Upper lobe of left lung (tissue), 6 donors: Measurements from ENCODE around the gene NDRG4. TPM values are rescaled to one million over a fixed set of nuclear protein-coding genes. Genes with fewer than 3 reads are reported as not detected.
A peak's percentile ranks its signal among the peaks of the same experiment; 100 is the strongest.

Source experiments
- ATAC-seq, 2 donors: fragments of 200-7000 bp; cut with Tn5 transposase; one replicate each; pipeline ENCODE4 v1.9.1; 2022; ENCODE audit warnings: mild to moderate bottlenecking in 2 of 2, moderate library complexity in 2 of 2; ENCODE audit not compliant: low FRiP score in 2 of 2
- DNase-seq, 2 donors: peaks; one replicate each; pipeline ENCODE4 v3.0.0-alpha.2; 2019 to 2020
- H3K27ac ChIP-seq, 4 donors: fragments of 200-600 bp; sonication (generic); one replicate each; pipeline ENCODE4 v1.5.1; 2016 to 2019
- H3K27me3 ChIP-seq, 4 donors: fragments of 200-600 bp; sonication (generic); one replicate each; pipeline ENCODE4 v1.5.1; 2017 to 2019
- H3K36me3 ChIP-seq, 4 donors: fragments of 200-600 bp; sonication (generic); one replicate each; pipeline ENCODE4 v1.5.1; 2016 to 2019
- H3K4me1 ChIP-seq, 4 donors: fragments of 200-600 bp; sonication (generic); one replicate each; pipeline ENCODE4 v1.5.1; 2018 to 2019
- H3K4me3 ChIP-seq, 4 donors: fragments of 200-600 bp; sonication (generic); one replicate each; pipeline ENCODE4 v1.5.1; 2017 to 2019; ENCODE audit warnings: mild to moderate bottlenecking in 2 of 4, moderate library complexity in 1 of 4
- H3K9me3 ChIP-seq, 4 donors: fragments of 200-600 bp; sonication (generic); one replicate each; pipeline ENCODE4 v1.5.1; 2018 to 2019
- EP300 ChIP-seq, 4 donors: sonication (generic); formaldehyde crosslinking; IDR thresholded peaks; one replicate each; pipeline ENCODE4 v1.5.1; 2017; ENCODE audit warnings: antibody characterized with exemption in 4 of 4, control low read depth in 2 of 4
- POLR2A ChIP-seq, 4 donors: fragments of 450-650 bp; IDR thresholded peaks; one replicate each; pipeline ENCODE4 v1.5.1; 2016 to 2017; ENCODE audit warnings: antibody characterized with exemption in 4 of 4, mild to moderate bottlenecking in 2 of 4
- POLR2AphosphoS5 ChIP-seq, 2 donors: sonication (generic); formaldehyde crosslinking; IDR thresholded peaks; one replicate each; pipeline ENCODE4 v1.5.1; 2017; ENCODE audit warnings: antibody characterized with exemption in 2 of 2
- WGBS, 2 donors: methylation state at CpG; one replicate each; pipeline ENCODE4 v1.1.5; 2017 to 2018; 5-methylcytosine and 5-hydroxymethylcytosine counted together
- total RNA-seq, 6 donors: library from RNA; depleted of rRNA in 4 of 6; stranded (reverse); fragments of >200 nt in 4 of 6; gene quantifications; one replicate each; pipeline versions ENCODE4 v1.1.0 to v1.2.1, GENCODE V29; 2016 to 2021
- TF ChIP-seq, protein P1 (sequence below), 6 experiments: fragments of 450-650 bp in 4 of 6; fragments of 200-600 bp in 2 of 6; sonication (generic) in 2 of 6; IDR thresholded peaks; one replicate each; pipeline ENCODE4 v1.5.1; 2016 to 2019; ENCODE audit warnings: antibody characterized with exemption in 6 of 6
- donor health status: DM: no; HTN: no; CAD: no; lungs with moderate emphysema.
- donor health status: DM: no; HTN: yes; CAD: no; lungs with severe emphysema.

NDRG4 gene
- total RNA-seq, 6 donors from 2014 or later, result 25.1 to 81.0 (median 30.5) TPM

DNA sequence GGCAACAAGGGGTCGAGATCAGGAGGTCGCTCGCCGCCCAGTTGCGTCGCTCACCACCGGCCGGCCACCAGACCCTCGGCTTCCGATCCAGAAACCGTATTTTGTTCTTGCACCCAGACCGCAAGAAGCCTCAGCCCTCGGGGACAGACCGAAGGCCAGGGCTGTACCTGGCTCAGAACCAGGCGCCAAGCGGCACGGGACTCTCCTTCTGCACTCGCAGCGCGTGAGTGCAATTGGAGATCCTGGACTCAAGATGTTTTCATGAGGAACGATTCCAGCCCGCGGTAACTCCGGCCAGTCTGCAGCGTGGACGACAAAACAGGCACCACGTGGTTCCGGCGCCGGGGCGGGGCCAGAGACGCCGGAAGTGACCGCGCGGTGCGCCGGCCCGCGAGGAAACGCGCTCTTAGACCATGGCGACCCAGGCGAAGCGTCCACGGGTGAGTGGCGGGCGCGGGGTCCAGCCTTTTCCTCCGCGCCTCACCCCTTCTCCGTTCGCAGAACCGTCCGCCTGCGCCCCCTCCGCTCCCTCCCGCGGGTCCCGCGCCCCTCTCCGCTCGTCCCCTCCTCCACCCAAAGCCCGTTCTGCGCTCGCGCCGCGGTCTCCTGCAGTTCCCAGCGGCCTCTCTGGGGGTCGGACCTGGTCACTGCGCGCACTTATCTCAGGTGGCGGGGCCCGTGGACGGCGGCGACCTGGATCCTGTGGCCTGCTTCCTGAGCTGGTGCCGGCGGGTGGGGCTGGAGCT lies 15.4 kb downstream of the NDRG4 start, which contains the start of gene SETD6:
SETD6 (plus strand) TSS at position 393 of the 746 bp plus-strand sequence; CDS start at position 414, 21 bp downstream.
- WGBS, 2 donors, result 0 to 1% methylated on average over 2 to 66 of the region's 80 CpGs
- peak; percentile 96 to 97 for ATAC-seq
- peak; percentile 93 to 99 for DNase-seq
- peaks cover 14 to 28% (median 15%) of the 10 kb centered on the region in 4 donors for H3K4me1 ChIP-seq
- peak within 1 kb of the TSS; percentile 54 to 98 (median 92) for H3K4me3 ChIP-seq
- H3K27me3 ChIP-seq, result no peaks in the 10 kb centered on the region
- H3K27ac ChIP-seq, result peak within 1 kb of the TSS; percentile 77 to 80 (median 80)
- no peaks in the 10 kb centered on the region for H3K9me3 ChIP-seq
- H3K36me3 ChIP-seq, result peaks cover 18 to 42% (median 35%) of the 10 kb centered on the region in 4 donors
- peak; percentile 34 to 70 for TF ChIP-seq POLR2AphosphoS5 (IDR thresholded peaks at IDR 0.05)
- peak in 1 of 4 donors; percentile 5 for TF ChIP-seq EP300 (IDR thresholded peaks at IDR 0.05)
- TF ChIP-seq, protein P1, sequence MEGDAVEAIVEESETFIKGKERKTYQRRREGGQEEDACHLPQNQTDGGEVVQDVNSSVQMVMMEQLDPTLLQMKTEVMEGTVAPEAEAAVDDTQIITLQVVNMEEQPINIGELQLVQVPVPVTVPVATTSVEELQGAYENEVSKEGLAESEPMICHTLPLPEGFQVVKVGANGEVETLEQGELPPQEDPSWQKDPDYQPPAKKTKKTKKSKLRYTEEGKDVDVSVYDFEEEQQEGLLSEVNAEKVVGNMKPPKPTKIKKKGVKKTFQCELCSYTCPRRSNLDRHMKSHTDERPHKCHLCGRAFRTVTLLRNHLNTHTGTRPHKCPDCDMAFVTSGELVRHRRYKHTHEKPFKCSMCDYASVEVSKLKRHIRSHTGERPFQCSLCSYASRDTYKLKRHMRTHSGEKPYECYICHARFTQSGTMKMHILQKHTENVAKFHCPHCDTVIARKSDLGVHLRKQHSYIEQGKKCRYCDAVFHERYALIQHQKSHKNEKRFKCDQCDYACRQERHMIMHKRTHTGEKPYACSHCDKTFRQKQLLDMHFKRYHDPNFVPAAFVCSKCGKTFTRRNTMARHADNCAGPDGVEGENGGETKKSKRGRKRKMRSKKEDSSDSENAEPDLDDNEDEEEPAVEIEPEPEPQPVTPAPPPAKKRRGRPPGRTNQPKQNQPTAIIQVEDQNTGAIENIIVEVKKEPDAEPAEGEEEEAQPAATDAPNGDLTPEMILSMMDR (IDR thresholded peaks at IDR 0.05), result peak in 5 of 6 experiments; percentile 10 to 72 (median 42)
- TF ChIP-seq POLR2A (IDR thresholded peaks at IDR 0.05), result peak in 1 of 4 donors; percentile 44

DNA sequence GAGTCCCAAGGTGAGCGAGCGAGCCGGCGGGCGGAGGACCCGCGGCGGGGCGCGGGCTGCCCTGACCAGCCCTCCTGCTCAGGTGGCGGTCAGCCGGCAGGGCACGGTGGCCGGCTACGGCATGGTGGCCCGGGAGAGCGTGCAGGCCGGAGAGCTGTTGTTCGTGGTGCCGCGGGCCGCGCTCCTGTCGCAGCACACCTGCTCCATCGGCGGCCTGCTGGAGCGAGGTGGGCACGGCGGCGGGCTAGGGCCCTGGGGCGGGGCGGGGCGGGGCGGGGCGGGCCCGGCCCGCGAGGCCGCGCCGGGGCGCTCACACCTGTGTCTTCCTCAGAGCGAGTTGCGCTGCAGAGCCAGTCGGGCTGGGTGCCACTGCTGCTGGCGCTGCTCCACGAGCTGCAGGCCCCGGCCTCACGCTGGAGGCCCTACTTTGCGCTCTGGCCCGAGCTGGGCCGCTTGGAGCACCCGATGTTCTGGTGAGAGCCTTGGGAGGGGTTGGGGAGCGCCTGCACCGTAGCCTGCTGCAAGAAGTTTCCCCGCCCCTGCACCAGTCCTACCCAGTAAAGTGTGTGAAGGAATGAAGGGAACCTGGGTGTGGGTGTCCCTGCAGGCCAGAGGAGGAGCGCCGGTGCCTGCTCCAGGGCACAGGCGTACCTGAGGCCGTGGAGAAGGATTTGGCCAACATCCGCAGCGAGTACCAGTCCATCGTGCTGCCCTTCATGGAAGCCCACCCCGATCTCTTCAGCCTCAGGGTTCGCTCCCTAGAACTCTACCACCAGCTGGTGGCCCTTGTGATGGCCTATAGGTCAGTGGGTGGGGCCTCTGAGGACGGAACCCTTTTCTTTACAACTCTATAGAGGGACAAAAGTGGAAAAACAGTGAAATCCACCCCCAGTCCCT lies 16.2 kb downstream of the NDRG4 start:
- ATAC-seq (peak; percentile 29 to 43), DNase-seq (peak; percentile 42 to 89)
- Histone ChIP-seq H3K27me3 (no peaks in the 10 kb centered on the region), H3K4me3 (peak overlapping the region; percentile 54 to 98 (median 92)), H3K36me3 (peaks cover 26 to 48% (median 40%) of the 10 kb centered on the region in 4 donors), H3K27ac (peak overlapping the region; percentile 77 to 80 (median 80)), H3K9me3 (no peaks in the 10 kb centered on the region), H3K4me1 (peaks cover 14 to 28% (median 15%) of the 10 kb centered on the region in 4 donors)
- WGBS, 2 donors, result 7 to 74% methylated on average over 11 to 13 of the region's 66 CpGs
- TF ChIP-seq EP300 (IDR thresholded peaks at IDR 0.05) (no peak), POLR2AphosphoS5 (IDR thresholded peaks at IDR 0.05) (no peak)

DNA sequence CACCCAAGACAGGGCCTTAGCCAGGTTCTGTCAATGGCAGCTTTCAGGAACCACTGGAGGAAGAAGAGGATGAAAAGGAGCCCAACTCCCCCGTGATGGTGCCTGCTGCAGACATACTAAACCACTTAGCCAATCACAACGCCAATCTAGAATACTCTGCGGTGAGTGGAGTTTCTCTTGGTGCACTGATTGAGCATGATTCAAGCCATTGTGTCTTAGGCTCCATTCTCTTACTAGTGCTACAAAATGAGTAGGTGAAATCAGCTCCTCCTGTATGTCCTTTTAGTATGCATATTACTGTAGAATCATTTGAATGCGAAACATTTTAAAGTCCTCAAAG lies 16.8 kb downstream of the NDRG4 start:
- DNase-seq (no peak), ATAC-seq (no peak)
- Histone ChIP-seq H3K4me1 (peaks cover 14 to 28% (median 15%) of the 10 kb centered on the region in 4 donors), H3K9me3 (no peaks in the 10 kb centered on the region), H3K36me3 (peaks cover 28 to 54% (median 43%) of the 10 kb centered on the region in 4 donors), H3K4me3 (peak overlapping the region in 1 of 4 donors; percentile 91), H3K27ac (peak overlapping the region in 1 of 4 donors; percentile 21), H3K27me3 (no peaks in the 10 kb centered on the region)
- WGBS, 2 donors, result 90 to 94% methylated on average over 4 of the region's 4 CpGs
- TF ChIP-seq, protein P1 (IDR thresholded peaks at IDR 0.05), result no peak
- TF ChIP-seq POLR2AphosphoS5 (IDR thresholded peaks at IDR 0.05), result no peak
- TF ChIP-seq POLR2A (IDR thresholded peaks at IDR 0.05), result no peak
- no peak for TF ChIP-seq EP300 (IDR thresholded peaks at IDR 0.05)

DNA sequence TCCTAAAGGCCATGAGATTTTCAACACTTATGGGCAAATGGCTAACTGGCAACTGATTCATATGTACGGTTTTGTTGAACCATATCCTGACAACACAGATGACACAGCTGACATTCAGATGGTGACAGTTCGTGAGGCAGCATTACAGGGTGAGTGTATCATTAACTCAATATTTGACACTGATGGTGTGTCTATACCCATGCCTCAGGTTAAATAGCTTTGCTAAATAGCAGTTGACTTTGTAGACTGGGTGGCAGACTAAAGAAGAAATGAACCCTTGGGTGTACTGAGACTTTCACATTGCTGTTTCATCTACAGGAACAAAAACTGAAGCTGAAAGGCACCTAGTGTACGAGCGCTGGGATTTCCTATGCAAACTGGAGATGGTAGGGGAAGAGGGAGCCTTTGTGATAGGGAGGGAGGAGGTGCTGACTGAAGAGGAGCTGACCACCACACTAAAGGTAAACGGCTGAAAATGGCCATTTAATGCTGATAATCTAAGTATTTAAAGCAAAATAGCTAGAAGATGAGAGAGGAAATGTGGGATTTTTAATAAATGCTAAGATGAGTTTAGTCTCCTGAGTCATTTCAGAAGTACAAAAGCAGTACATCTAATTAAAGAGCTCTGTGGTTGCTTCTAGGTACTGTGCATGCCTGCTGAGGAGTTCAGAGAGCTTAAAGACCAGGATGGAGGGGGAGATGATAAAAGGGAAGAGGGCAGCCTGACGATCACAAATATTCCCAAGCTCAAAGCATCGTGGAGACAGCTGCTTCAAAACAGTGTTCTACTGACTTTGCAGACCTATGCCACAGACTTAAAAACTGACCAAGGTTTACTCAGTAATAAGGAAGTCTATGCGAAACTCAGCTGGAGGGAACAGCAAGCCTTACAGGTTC lies 18.4 kb downstream of the NDRG4 start:
- no peak for TF ChIP-seq POLR2AphosphoS5 (IDR thresholded peaks at IDR 0.05)
- TF ChIP-seq, protein P1 (IDR thresholded peaks at IDR 0.05), result no peak
- TF ChIP-seq EP300 (IDR thresholded peaks at IDR 0.05), result no peak
- no peak for TF ChIP-seq POLR2A (IDR thresholded peaks at IDR 0.05)
- DNase-seq, result no peak
- Histone ChIP-seq H3K27me3 (no peaks in the 10 kb centered on the region), H3K4me3 (no peak overlapping the region), H3K4me1 (peaks cover 14 to 28% (median 15%) of the 10 kb centered on the region in 4 donors), H3K36me3 (peaks cover 38 to 70% (median 57%) of the 10 kb centered on the region in 4 donors), H3K27ac (no peak overlapping the region), H3K9me3 (no peaks in the 10 kb centered on the region)
- ATAC-seq, result no peak
- WGBS, 2 donors, result 78 to 82% methylated on average over 8 of the region's 8 CpGs
